ENCODE data around the gene ELOVL3.

DNA sequence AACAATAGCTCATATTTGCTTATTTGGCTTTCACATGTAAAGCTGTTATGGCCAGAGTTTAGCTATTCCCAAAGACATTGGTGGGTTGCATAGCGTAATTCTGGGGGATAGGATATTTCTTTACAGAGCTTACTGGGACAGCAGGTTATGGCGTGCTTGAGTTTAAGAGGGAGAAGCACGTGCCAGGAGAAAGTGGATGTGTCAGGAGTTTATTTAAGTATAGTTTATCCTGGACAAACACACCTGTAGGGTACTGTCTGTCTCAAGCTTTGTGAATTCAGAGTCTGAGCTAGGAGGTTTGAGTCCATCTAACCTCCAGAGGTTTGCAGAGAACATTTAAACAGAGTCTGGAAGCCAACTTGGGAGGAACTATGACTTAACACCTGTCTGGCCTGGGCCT lies 40.6 kb downstream of the ELOVL3 start:
- no peak for TF ChIP-seq POLR2A (IDR thresholded peaks at IDR 0.05)
- TF ChIP-seq, protein P1, sequence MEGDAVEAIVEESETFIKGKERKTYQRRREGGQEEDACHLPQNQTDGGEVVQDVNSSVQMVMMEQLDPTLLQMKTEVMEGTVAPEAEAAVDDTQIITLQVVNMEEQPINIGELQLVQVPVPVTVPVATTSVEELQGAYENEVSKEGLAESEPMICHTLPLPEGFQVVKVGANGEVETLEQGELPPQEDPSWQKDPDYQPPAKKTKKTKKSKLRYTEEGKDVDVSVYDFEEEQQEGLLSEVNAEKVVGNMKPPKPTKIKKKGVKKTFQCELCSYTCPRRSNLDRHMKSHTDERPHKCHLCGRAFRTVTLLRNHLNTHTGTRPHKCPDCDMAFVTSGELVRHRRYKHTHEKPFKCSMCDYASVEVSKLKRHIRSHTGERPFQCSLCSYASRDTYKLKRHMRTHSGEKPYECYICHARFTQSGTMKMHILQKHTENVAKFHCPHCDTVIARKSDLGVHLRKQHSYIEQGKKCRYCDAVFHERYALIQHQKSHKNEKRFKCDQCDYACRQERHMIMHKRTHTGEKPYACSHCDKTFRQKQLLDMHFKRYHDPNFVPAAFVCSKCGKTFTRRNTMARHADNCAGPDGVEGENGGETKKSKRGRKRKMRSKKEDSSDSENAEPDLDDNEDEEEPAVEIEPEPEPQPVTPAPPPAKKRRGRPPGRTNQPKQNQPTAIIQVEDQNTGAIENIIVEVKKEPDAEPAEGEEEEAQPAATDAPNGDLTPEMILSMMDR (IDR thresholded peaks at IDR 0.05), result no peak
